Stimulated activated CD4-positive, alpha-beta T cell treated with anti-CD3 and anti-CD28 coated beads, Interleukin-4, amount 100 ng/mL, for 48 hours (primary cell): Measurements from ENCODE around the gene TK2.
"Not testable (repeated sequence)": the region's sequence is repeated elsewhere in the genome, so short reads cannot be mapped to it uniquely, and the experiment has no call there.

Source experiments
- DNase-seq, 2 donors: peaks; one replicate each; pipeline ENCODE4 v3.0.0-alpha.2; 2020; ENCODE audit warnings: low read depth in 2 of 2

The TK2 gene

GRCh38 chr16:66549284-66550131 is at the start of gene TK2:
Gene TK2, minus strand, starts transcription at chr16:66550122. Its CDS starts 61 bp downstream, at chr16:66550061.
- peak; percentile 54 to 68 for DNase-seq

- DNase-seq = no peak
Observed at GRCh38 chr16:66598111-66598510, 48.2 kb upstream of the TK2 start.

GRCh38 chr16:66596986-66597848 is 47.3 kb upstream of the TK2 start:
- no peak for DNase-seq

GRCh38 chr16:66596559-66596958 is 46.6 kb upstream of the TK2 start:
- not testable (repeated sequence) for DNase-seq

DNA sequence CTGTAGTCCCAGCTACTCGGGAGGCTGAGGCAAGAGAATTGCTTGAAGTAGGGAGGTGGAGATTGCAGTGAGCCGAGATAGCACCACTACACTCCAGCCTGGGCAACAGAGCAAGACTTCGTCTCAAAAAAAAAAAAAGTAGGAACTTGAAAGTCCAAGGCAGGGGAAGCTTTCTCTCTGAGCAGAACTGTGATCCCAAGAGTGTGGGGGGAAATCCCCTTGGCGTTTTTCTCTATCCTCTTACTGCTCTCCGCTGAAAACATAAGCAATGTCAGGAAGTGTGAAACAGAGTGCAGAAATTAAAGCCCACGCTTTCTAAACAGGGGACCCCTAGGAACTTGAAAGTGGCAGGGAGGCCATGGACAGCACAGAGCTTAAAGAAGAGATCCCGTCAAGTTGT is 44.8 kb upstream of the TK2 start:
- no peak for DNase-seq

DNA sequence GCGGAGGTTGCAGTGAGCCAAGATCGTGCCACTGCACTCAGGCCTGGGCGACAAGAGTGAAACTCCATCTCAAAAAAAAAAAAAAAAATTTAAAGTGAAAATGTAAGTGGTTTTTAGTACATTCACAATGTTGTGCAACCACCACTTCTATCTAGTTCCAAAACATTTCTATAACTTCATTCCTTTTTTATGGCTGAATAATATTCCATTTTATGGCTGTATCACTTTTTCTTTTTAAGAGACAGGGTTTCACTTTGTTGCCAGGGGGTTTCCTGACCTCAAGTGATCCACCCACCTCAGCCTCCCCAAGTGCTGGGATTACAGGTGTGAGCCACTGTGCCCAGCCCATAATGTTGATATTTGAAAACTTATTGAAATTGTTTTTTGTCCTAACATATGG is 42.9 kb upstream of the TK2 start:
- DNase-seq = no peak

GRCh38 chr16:66592241-66592640 is 42.3 kb upstream of the TK2 start:
- DNase-seq = no peak

- no peak for DNase-seq
Observed at GRCh38 chr16:66591018-66591417, 41.1 kb upstream of the TK2 start.

DNA sequence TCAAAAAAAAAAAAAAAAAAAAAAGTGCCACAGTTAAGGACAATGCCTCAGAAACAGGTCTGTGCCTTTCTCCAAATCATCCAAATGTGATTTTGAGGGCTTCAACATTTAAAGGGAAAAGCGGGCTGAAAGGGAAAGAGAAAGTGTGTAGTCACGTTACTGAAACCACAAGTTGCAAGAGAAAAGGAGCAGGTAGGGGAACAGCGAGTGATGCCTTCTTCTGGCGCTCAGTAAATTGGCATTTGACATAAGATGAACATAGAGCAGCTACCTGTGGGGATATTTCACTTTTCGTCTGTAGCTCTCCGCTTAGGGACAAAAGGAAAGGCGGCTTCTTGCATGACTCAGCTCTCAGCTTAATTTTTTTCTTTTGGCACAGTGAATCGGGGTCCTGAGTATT is 40.4 kb upstream of the TK2 start:
- DNase-seq = no peak

- DNase-seq = peak; percentile 41 to 58
Observed at GRCh38 chr16:66588981-66589713, 39.2 kb upstream of the TK2 start.

DNA sequence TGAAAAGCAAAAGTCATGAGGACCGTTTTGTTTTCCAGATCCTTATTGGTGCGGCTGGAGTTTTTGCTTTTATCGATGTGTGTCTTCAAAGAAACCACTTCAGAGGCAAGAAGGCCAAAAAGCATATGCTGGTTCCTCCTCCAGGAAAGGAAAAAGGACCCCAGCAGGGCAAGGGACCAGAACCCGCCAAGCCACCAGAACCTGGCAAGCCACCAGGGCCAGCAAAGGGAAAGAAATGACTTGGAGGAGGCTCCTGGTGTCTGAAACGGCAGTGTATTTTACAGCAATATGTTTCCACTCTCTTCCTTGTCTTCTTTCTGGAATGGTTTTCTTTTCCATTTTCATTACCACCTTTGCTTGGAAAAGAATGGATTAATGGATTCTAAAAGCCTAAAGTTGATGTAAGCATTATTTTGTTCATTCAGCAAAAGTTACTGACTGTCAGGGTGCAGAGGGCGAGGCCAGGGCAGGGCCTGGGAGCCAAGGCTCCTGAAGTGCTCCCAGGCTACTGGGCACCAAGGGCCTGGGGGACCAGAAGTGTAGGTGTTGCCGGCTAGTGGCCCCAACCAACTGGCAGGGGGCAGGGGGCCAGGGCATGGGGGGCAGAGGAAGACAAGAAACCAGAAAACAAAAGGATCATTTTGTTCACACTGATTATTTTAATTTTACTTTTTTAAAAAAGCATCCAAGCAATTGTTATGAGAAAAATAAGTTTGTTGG is 38.1 kb upstream of the TK2 start:
- DNase-seq = no peak

DNA sequence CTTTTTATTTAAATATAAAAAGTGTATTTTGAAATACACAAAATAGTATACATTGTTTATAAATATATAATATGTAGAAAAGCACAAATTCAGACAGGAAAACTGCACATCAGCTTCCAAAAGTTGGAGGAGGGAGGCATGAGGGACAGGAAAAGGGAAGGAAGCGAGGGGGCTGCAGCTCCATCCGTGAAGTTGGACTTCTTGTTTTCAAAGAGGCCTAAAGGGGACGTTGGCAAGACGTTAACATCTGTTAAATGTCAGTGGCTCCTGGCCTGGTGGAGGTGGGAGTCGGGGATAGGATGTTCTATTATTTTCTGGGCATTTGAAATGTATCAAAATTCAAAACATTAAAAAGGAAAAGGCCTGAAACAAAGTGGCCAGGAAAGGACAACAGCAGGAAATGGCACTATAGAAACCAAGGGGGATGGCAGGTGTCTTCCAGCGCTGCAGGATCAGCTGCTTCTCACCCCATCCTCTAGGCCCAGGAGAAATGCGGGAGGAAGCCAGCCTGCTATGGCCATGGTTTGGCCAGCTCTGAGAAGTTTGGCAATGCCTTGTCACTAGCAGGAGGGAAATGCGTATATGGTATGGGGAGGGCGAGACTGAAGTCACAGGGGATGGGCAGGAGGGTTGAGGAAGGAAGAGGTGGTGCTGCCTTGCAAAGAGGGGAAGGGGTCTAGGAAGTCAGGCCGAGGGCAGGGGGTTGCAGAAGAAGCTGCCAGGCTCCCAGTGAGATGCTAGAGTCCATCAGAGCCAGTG is 35.7 kb upstream of the TK2 start:
- DNase-seq = no peak

GRCh38 chr16:66581246-66581952 is 31.5 kb upstream of the TK2 start:
- no peak for DNase-seq

GRCh38 chr16:66580605-66581209 is 30.8 kb upstream of the TK2 start:
- DNase-seq = no peak

DNA sequence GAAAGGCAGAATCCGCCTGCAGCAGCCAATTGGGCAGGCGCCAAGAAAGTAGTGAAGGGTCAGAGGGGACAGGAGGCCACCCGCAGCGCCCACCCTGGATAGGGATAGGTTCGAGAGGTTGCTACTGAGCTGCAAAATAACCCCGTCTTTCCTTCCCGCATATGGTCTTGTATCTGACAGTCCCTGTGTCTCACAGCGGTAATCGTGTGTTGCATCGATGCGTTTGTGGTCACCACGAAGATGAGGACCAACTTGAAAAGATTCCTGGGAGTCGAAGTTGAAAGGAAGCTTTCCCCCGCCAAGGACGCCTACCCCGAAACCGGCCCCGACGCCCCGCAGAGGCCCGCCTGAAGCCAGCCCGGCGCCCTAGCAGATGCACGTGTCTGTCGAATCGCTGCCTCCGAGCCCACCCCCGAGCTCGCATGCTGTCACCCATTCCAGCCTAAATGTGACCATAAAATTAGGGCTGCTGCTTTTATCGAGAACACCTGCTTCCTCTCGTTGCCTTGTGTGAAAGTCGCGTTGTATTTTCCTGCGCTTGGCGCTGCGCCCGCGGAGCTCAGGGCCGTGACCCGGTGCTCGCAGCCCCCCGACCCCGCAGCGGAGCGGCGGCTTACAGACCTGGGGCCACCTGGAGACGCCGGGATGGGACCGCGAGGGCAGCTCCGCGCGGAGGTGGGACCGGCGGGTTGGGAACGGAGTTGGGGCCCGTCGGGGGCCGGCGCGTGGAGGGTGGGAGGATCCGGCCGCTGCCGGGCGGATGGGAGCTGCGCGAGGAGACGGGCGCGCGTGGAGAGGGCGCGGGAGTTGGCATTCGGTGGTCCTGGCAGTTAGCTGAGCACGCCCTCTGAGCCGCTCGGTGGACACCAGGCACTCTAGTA is 29.0 kb upstream of the TK2 start, which contains the start of gene CMTM2:
TSS of gene CMTM2 (plus strand) at position 813 of the 881 bp plus-strand sequence. CDS start 145 bp downstream, outside the sequence.
- DNase-seq = no peak

- no peak for DNase-seq
Observed at GRCh38 chr16:66576296-66576695, 26.4 kb upstream of the TK2 start.

GRCh38 chr16:66575060-66575459 is 25.1 kb upstream of the TK2 start:
- DNase-seq = no peak

DNA sequence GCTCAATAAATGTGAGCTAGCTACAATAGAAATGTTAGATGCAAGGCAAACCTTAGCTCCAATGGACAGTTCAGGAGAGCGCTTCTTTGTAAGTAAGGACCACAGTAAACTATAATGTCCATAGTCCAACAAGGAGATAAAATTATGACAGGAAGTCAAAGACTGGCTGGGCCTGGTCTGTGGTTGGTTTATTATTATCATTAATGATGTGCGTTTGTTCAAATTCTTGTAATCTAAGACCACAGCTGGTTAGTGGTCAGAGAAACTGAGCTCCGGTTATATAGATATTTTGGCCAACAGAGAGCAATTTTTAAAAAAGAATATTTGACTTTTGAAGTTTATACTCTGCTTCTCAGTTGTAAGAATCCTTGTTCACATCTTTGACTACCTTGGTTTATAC is 24.6 kb upstream of the TK2 start:
- no peak for DNase-seq
